CD4-positive, alpha-beta T cell treated with Interleukin-1 beta for 1 hour (primary cell): Measurements from ENCODE around the gene WASF3.
"Not testable (repeated sequence)": the region's sequence is repeated elsewhere in the genome, so short reads cannot be mapped to it uniquely, and the experiment has no call there.

Experiments used
- DNase-seq, 2 donors: peaks; one replicate each; pipeline ENCODE4 v3.0.0-alpha.2; 2020 to 2022

WASF3 gene

DNA sequence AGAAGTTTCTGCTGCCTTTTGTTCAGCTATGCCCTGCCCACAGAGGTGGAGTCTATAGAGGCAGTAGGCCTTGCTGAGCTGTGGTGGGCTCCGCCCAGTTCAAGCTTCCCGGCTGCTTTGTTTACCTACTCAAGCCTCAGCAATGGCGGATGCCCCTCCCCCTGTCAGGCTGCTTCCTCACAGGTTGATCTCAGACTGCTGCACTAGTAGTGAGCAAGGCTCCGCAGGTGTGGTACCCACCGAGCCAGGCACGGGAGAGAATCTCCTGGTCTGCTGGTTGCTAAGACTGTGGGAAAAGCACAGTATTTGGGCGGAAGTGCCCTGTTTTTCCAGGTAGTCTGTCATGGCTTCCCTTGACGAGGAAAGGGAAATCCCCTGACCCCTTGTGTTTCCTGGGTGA, 78.6 kb downstream of the WASF3 start:
- DNase-seq: not testable (repeated sequence)

DNA sequence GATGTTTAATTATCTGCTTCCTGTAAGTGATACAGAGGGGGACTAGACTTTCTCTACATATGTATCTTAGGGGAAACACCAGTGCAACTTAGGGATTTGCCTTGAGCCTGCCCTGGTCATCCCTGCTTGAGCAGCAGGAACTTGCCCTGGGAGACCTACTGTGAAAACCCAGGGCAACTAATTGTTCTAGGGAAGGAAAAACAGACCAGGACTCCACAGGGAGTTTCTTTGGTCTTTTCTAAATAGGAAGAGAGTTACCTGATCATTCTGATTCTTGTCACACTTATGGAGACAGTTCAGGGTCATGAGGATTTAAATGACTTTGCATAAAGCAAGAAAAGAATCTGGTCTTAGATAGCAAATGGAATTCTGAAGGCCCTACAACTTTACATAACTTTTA, 89.1 kb downstream of the WASF3 start:
- DNase-seq: no peak

DNA sequence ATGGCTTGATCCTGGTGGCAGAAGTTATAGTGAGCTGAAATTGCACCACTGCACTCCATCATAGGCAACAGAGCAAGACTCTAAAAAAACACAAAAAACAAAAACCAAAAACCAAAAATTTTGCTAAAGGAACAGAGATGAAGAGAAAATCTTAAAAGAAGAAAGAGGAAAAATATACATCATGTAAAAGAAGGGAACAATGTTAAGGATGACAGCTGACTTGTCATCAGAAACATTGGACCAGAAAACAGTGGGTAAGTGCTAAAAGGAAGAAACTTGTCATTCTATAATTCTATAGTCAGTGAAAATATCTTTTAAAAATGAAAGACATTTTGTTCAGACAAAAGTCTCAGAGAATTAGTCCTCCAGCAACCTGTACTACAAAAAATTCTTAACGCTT, 93.8 kb downstream of the WASF3 start:
- DNase-seq: no peak

DNA sequence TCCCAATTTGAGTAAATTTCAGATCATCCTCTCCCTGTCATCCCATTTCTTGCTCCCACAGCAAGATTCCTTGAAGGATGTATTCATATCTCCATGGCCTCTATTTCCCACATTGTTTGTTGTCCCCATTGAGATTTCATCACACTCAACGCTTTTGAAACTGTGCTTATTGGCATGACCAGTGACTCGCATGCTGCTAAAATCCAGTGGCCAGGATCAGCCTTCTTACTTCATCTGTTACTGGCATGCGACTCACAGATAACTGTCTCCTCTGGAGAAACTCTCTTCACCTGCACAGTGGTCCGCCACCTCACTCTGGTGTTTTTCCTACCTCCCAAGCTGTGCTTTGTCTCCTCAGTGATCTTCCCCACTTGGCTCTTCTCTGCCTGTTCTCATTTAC, 95.8 kb downstream of the WASF3 start:
- DNase-seq: no peak

DNA sequence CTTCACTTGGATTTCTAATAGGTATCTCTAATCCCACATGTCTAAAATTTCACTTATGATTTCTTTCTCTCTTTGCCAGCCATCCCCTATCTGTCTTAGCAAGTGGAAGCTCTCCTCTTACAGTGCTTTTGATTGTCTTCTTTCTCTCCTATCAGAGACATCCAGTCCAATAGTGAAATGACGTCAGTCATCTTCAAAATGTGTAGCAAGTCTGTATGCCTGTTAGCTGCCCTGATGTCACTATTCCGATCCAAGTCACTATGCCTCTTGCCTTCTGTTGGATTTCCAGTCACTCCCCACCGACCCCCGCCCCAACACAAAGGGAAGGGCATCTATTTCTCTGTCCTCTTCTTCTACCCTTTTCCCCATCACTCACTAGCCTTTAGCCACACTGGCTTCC, 96.4 kb downstream of the WASF3 start:
- no peak for DNase-seq

DNA sequence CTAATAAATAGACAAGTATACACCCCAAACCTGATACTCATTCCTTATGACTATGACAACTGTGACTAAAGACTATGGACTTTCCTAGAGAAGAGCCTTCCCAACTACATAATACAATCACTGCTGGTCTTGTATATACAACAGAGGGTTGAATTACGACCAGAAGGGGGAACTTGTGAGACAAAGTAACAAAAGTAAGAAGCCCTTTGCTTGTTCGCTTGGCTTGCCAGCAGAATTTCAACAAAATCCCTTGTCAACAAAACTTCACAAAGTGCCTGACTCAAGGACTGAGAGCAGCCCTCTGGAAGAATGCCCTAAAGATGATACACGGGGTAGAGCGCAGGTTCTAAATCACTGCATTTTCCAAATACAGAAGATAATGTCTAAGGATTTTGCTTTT, 99.4 kb downstream of the WASF3 start:
- no peak for DNase-seq

DNA sequence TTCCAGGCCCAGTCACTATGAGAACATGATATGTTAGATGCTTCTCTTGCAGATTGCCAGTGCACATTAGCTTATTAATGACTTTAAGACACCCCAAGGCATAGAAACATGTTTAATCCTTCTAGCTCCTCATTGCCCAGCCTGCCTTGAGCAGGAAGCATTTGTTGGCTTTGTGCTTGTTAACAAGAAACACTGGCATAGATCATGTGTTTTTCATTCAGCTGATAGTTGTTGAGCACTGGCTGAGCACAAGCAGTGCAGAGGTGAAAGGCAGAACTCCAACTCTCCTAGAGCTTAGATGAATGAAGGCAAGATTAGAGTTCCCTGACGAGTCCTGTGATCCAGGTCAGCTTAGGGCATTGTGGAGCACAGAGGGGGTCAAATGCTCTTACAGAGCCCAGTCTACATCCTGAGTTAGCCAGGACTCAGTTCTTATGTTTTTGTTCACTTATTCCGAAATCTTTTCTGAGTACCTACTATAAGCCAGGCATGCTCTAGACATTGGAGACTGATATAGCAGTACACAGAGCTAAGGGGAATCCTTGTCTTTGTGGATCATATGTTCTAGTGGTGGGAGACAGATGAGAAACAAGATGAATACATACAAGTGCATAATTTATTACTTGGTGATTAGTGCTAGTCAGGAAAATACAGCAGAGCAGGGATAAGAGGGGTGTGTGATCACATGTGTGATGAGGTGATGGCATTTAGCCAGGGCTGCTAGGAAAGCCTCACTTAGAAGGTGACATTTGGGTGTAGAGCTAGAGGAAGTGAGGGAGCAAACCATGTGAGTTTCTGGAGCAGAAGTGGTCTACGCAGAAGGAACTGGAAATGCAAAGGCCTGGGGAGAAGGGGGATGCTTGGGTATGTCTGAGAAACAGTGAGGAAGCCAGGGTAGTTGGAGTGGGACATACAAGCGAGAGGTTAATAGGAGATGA, 101.2 kb downstream of the WASF3 start:
- no peak for DNase-seq

DNA sequence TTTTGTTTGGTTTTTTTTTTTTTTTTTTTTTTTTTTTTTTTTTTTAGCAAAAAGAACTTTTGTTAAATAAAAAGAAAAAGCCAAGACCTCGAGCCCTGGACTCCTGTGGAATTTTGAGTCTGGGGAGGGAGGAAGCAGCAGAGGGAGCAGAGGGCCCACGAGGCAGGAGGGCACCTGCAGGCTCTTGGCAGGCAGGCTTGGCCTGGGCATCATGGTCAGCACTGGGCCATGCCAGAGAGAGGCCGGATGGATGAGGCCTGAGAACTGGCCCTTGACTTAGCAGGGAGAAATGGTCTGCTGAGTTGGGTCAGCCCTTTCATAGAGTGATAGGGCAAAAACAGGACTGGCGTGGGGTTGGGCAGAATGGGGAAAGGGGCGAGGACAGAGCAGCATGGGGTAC, 102.7 kb downstream of the WASF3 start:
- no peak for DNase-seq

DNA sequence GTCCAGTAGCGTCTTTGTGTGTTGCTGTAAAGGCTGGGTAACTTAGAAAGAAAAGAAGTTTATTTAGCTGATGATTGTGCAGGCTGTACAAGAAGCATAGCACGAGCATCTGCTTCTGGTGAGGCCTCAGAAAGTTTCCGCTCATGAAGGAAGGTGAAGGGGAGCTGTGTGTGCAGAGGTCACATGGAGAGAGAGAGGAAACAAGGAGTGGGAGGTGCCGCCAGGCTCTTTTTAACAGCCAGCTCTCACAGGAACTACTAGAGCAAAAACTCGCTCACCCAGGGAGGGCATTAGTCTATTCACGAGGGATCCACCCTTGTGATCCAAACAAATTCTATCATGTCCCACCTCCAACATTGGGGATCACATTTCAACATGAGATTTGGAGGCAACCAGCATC, 103.3 kb downstream of the WASF3 start:
- DNase-seq: no peak

DNA sequence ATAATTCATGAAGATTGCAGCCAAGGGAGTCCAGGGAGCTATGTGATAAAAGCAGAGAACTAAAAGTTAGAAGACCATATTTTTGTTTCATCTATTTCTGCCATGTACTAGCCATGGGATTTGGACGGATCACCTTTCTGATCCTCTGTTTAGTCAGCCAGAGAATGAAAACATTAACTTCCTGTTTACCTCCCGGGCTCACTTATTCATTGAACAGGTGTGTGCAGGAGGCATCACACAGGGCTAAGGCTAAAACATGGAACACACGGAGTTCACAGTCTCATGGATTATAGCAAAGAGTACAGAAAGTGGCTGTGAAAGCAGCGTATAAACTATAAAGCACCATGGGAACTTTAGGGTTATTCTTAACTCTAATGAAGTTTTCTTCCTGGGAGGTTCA, 106.3 kb downstream of the WASF3 start:
- DNase-seq: no peak

DNA sequence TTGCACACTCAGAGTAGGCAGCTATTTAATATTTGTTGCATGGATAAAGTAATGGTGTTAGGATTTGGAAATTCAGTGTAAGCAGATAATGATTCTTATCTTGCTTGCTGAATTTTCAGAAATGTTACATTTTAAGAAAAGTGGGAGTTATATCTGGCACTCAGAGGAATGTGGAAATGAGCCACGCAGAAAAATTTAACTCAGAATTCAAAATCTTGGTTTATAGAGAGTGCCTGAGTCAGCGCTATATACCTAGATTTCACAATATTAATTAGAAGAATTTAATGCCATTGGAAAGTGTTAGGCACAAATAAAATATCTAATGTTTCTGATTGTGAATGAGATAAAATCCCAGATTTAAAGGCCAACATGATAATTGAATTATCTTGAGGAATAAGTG, 106.8 kb downstream of the WASF3 start:
- DNase-seq: no peak

DNA sequence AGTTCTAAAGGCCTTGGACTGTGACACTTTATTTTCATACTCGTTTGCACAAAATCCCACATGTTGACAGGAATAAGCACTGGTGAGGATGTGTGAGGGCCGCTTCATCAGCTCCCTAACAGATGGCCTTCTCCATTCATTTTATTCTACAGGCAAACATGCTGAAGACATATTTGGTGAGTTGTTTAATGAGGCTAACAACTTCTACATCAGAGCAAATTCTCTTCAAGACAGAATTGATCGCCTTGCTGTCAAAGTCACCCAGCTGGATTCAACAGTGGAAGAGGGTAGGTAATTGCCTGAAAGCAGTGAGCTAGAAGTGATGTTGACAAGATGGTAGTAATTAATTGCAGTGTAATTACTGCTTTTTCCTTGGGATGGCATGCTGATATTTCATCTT, 107.4 kb downstream of the WASF3 start:
- DNase-seq: no peak

DNA sequence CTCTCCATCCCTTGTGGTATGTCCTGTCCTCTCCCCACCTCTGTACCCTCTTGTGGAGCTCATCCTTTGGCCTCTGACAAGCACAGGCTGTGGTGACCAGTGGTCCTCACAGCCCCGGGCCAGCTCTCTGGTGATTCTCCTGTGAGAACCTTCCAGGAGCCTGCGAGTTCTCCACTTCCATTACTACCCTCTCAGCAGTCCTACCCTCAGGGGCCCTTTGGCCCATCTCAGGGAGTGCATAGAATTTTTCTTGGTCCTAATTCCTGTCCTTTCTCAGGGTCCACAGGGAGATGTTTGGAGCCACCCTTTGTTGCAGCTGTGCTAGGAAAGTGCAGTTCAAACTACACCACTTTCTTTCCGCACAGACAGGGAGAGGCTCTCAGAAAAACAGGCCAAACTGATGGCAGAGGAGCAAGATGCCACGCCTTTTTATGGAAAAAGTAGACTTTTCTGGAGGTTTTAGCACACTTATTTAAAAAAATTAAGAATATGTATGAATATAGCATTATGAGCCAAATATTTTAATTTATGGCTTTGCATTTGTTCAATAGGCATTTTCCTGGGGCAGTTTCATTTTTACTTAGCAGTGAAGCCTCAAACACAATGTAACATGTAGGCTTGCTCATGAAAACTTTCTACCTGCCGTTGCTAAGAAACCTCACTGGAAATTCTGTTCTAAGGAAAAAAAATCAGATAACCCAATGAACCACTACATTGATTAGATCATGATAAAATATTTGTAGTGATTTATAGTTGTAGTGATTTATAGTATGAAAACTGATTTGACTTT, 111.1 kb downstream of the WASF3 start:
- no peak for DNase-seq

DNA sequence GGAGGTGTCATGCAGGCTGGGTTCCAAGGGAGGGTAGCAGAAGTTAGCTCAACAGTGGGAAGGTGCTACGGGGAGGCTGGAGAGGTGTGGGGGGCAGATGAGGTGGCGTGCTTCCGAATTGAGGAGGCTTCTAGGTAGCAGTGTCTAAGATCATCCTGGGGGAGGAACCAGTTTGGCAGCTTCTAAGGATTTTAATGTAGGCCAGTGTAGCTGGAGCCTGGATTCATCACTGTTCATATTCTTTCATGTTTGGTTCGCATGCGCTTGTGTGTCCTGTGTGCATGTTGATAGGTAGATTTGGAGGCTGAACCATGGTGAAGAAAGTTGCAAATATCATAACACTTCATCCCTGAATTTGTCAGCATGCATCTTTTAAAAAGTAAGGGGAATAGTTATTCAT, 116.4 kb downstream of the WASF3 start:
- DNase-seq: no peak

DNA sequence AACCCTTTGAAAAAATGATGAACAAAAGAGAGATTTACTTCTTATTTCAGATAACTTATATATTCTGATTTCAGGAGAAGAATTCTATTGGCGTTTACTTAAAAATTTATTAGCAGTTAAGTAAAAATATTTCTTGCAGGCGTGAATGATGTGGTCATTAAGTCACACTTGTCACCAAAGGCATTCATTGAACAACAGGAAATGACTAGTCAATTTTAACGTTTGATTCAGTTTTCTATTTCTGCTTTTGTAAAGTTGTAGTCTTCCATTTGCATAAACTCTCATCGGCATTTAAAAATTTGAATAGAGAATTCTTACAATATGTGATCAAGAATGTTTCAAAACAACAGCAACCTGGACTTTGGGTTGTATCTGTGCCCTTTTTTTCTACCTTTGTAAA, 119.7 kb downstream of the WASF3 start:
- DNase-seq: no peak

DNA sequence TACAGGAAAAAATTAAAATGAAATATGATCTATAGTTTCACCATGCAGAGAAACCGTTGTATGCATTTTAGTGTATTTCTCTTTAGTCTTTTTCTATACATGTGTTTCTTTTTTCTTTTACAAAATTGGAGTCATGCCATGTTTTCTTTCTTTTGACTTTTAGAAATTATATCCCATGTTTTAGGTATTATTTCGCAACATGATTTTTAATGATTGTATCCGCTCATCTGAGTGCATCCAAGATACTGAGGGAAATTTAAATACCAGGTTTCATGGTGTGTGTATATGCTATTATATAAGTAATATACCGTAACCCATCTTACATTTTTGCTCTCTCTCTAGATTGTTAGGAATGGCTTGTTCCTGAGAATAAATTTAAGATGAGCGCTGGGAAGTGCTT, 120.8 kb downstream of the WASF3 start:
- DNase-seq: no peak

DNA sequence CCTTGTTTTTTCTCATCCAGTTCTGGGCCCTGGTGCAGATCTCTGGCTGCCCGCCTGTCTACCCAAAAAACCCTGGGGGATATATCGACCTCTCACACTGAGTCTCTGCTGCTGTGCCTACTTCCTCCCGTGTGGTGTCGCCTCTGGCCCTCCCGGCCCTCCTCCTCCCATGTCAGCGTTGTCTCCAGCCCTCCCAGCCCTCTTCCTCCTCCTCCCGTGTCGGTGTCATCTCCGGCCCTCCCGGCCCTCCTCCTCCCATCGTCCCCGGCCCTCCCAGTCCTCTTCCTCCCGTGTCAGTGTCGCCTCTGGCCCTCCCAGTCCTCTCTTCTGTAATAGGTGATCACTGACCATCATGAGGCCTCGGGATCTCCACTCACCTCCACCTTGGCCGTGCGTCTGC, 121.3 kb downstream of the WASF3 start:
- no peak for DNase-seq

DNA sequence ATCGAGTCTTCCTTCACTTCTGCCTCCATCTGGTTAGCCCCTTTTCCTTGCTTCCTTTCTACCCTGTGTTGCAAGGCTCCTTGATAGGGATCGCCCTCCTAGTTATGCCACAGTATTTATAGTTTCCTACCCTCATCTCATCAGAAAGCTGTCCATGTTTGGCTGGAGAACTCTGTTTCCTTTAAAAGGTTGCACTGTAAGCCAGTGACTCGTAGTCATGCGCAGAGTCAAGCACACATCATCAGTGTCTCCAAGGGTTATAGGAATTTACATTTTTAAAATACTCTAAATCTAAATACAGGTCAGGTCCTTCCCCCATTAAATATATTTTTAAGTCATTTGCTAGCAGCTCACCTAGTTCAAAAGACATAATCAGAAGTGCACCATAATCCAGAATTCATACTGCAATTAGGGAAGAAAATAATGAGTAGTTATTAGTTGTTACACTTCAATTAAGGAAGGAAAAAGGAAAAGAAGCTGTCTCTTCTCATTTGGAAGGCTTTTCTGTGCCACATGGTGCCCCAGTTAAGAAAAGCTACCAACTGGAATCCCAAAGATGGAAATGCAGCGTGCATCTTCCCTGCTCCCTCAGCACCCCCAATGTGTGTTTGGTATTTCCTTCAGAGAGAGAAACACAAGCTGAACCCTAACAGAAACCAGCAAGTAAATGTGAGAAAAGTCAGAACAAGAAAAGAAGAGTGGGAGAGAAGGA, 122.1 kb downstream of the WASF3 start:
- DNase-seq: no peak

DNA sequence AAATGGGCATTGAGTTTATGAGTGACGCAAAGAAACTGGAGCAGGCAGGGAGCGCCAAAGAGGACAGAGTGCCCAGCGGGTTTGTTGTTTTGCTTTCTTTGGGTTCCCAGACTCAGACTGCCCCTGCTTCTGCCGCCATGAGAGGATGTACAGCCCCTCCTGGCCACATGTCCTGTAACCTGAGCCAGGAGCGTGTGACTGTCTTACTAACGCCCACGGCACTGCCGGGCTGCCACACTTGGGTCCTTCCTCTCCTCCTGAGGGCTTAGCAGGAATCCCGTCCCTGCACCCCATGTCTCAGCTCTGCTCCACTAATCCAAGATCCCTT, 122.6 kb downstream of the WASF3 start:
- DNase-seq: no peak

DNA sequence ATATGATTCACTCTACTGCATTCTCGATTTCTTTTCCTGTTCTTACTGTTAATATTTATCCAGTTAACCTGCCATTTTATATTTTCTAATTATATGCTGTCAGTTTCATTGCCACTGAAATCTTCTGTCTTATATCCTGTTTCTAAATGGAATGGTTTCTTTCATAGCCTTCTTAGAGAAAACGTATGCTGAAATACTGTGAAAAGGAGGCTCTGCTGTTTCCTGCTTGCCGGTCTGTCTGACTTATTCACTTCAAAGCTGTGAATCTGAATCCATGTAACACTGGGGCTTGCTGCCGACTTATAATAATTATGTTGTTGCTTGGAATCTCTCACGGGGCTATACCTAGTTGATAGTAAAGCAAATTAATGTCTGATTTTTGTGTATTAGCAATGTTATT, 123.1 kb downstream of the WASF3 start:
- no peak for DNase-seq

DNA sequence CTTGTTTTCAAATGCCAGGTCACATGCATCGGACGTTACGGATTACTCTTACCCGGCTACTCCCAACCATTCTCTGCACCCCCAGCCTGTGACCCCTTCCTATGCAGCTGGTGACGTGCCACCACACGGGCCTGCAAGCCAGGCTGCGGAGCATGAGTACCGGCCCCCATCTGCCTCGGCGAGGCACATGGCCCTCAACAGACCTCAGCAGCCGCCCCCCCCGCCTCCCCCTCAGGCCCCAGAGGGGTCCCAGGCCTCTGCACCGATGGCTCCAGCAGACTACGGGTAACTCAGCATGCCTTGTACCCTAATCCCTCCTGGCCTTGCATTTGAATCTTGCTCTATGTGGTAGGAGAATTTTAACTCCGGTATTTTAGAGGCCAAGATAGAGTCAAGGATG, 123.6 kb downstream of the WASF3 start:
- DNase-seq: no peak

DNA sequence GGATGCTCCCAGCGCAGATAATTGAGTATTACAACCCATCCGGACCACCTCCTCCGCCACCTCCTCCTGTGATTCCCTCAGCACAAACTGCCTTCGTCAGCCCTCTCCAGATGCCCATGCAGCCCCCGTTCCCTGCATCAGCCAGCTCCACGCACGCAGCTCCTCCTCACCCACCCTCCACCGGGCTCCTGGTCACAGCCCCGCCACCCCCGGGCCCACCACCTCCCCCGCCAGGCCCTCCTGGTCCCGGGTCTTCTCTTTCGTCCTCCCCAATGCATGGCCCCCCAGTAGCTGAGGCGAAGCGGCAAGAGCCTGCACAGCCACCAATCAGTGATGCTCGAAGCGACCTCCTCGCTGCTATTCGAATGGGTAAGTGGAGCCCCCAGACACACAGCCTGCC, 125.1 kb downstream of the WASF3 start:
- no peak for DNase-seq

DNA sequence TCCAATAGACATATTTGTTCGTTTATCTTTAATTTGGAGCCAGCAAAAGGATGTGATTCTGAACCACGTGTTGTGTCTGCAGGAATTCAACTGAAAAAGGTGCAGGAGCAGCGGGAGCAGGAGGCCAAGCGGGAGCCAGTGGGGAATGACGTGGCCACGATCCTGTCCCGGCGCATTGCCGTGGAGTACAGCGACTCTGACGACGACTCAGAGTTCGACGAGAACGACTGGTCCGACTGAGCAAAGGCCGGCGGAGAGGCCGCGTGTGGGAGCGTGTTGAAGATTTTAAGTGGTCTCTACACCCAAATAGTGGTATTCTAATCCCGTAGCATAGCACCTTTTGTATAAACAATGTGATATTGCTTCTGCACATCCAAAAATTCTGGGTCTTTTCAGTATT, 128.1 kb downstream of the WASF3 start:
- DNase-seq: no peak

DNA sequence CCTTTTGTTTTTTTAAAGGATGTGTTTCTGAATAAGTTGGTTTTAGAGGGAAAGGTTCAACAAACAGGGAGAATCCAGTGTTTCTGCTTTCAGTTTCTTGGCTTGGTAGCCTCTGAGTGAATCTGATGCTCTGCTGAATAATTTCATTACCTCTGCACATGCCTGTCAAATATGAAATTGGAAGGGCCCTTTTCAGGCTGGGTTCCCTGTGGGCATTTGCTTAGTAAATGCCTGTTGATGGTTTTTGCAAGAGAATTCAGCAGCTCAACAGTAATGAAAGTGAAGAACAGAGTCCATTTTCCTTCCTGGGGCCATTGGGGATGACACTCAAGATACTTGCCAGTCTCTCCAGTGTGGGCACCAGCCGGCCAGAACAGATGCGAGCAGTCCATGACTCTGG, 128.8 kb downstream of the WASF3 start:
- no peak for DNase-seq
